ENCODE results near the gene CNN2. TPM values are rescaled to one million over a fixed set of nuclear protein-coding genes. Genes with fewer than 3 reads are reported as not detected.

The CNN2 gene
- total and polyA plus RNA-seq, 2 of the 8 experiments (the other 6 are each of a cell fraction or from before 2014, with no cell fraction given), result 189 to 551 TPM

DNA sequence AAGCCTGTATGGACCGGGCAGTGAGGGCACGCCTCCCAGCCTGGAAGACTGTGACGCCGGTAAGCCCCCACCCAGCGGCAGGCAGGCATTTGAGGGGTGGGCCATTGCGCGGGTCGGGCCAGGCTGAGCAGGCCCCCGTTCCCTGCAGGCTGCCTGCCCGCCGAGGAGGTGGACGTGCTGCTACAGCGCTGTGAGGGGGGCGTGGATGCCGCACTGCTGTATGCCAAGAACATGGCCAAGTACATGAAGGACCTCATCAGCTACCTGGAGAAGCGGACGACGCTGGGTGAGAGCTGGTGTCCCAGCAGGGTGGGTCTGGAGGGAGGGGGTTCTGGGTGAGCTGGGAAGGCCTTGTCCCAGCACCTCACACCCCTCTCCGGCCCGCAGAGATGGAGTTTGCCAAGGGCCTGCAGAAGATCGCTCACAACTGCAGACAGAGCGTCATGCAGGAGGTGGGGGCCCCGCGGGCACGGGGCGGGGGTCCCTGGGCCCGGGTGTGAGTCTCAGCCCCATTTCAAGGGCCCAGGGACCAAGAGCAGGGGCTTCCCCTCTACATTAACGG is 47.6 kb downstream of the CNN2 start:
- H2BK12ac ChIP-seq (ENCODE audit: low read depth, low read length), result no peak overlapping the region
- FAIRE-seq (no peak), DNase-seq (ENCODE audit: low read depth in 1 of 2, low spot score in 2 of 2) (no peak)
- H2BK120ac ChIP-seq (replicated peaks; ENCODE audit: low read depth, low read length), result no peak overlapping the region
- WGBS, 2 experiments (ENCODE audit: extremely low coverage in 1 of 2, insufficient coverage in 1 of 2, insufficient read length in 1 of 2, insufficient replicate concordance in 2 of 2, low coverage in 1 of 2, low lambda C conversion rate in 2 of 2, missing lambda C conversion rate in 1 of 2), result 95% methylated on average over 14 of the region's 28 CpGs; no CpG with 5 or more reads in 1 of the 2 experiments
- no peak overlapping the region for H3K14ac ChIP-seq (ENCODE audit: insufficient read length)
- no peak overlapping the region for H3K4me2 ChIP-seq (ENCODE audit: insufficient read depth in 1 of 2, low read depth in 2 of 2, low read length in 2 of 2)
- H4K5ac ChIP-seq (ENCODE audit: insufficient read length, low read depth, low read length), result no peak overlapping the region
- no peaks in the 10 kb centered on the region for H3K79me2 ChIP-seq (ENCODE audit: control insufficient read depth in 1 of 2, insufficient read depth in 2 of 2, low read length in 2 of 2)
- H3K56ac ChIP-seq (replicated peaks; ENCODE audit: insufficient read length, low read depth, low read length), result no peak overlapping the region
- no peak overlapping the region for H2AK5ac ChIP-seq (ENCODE audit: low read depth, low read length)
- H2BK15ac ChIP-seq (ENCODE audit: low read length), result no peak overlapping the region
- H3K18ac ChIP-seq (ENCODE audit: extremely low read depth, low read length), result no peak overlapping the region
- peaks cover 0 to 4% (median 2%) of the 10 kb centered on the region in 4 experiments; a peak in 2 of 7 replicates for H3K27me3 ChIP-seq (replicated peaks in 1 of 4; ENCODE audit: control insufficient read depth in 3 of 4, extremely low read depth in 1 of 4, insufficient read depth in 3 of 4, low read length in 3 of 4)
- no peak overlapping the region for H2BK5ac ChIP-seq (ENCODE audit: low read depth, low read length)
- no peaks in the 10 kb centered on the region for H3K9me3 ChIP-seq (ENCODE audit: insufficient read depth in 2 of 2, low read depth in 1 of 2, low read length in 1 of 2)
- CTCF ChIA-PET (ENCODE audit: partially characterized antibody), result interaction anchor here (1.4 kb wide), 1 partner anchor 149 kb away, joined by 4 read pairs; no protein-coding TSS in a partner anchor
- no peak overlapping the region for H4K91ac ChIP-seq (replicated peaks; ENCODE audit: insufficient read length, low read length)
- H2AFZ ChIP-seq (ENCODE audit: low read length), result no peak overlapping the region
- H3K79me1 ChIP-seq (ENCODE audit: low read depth, low read length), result peaks cover 5% of the 10 kb centered on the region
- TF ChIP-seq SIRT6 (IDR thresholded peaks at IDR 0.05; ENCODE audit: low read length), result no peak
- TF ChIP-seq NRF1 (IDR thresholded peaks at IDR 0.05; ENCODE audit: low read depth, low read length), result no peak
- H3K4me3 ChIP-seq (ENCODE audit: extremely low read depth in 1 of 4, insufficient read depth in 2 of 4, low read depth in 3 of 4, low read length in 4 of 4), result no peak overlapping the region
- H3K4ac ChIP-seq (replicated peaks; ENCODE audit: insufficient read length, low read depth, low read length), result no peak overlapping the region
- no peak overlapping the region for H2BK20ac ChIP-seq (ENCODE audit: low read length)
- H3K36me3 ChIP-seq (ENCODE audit: control insufficient read depth in 2 of 4, insufficient read depth in 4 of 4, low read length in 3 of 4), result peaks cover 0 to 23% (median 3%) of the 10 kb centered on the region in 4 experiments; a peak in 2 of 8 replicates
- no peak overlapping the region for H3K9ac ChIP-seq (replicated peaks in 1 of 4; ENCODE audit: extremely low read depth in 1 of 4, low read depth in 3 of 4, low read length in 3 of 4)
- H3K23ac ChIP-seq (ENCODE audit: insufficient read length), result no peak overlapping the region
- H3K23me2 ChIP-seq (ENCODE audit: low read depth, low read length), result peaks cover 3% of the 10 kb centered on the region; the same call in 1 of the 2 replicates
- H3K4me1 ChIP-seq (replicated peaks in 1 of 4; ENCODE audit: control insufficient read depth in 3 of 4, insufficient read depth in 4 of 4, low read length in 3 of 4), result peaks cover 0 to 4% (median 1%) of the 10 kb centered on the region in 4 experiments; a peak in 2 of 7 replicates
- peaks cover 1 to 11% of the 10 kb centered on the region in 2 experiments for H4K20me1 ChIP-seq (replicated peaks in 1 of 2; ENCODE audit: control insufficient read depth in 1 of 2, insufficient read depth in 2 of 2, low read length in 2 of 2)
- H4K8ac ChIP-seq (ENCODE audit: extremely low read depth, insufficient read depth, low read length), result no peak overlapping the region
- POLR2A ChIA-PET (ENCODE audit: partially characterized antibody), result interaction anchor here (0.6 to 7.1 kb wide), 5 partner anchors 7 to 34 kb away, joined by 3 to 52 read pairs (median 24); partner anchors contain the start of gene ABCA7
- H3K27ac ChIP-seq (ENCODE audit: low read depth, low read length), result no peak overlapping the region

Data from H1 (cell line).